Gastroesophageal sphincter (tissue), 3 donors: ENCODE results near the gene ATP9B.

ENCODE experiments used
- CTCF ChIP-seq, 4 experiments: fragments of 200-600 bp in 2 of 4; fragments of 450-650 bp in 2 of 4; sonication (generic) in 1 of 4; IDR thresholded peaks; one replicate each; pipeline ENCODE4 v1.5.1; 2017 to 2019; ENCODE audit warnings: antibody characterized with exemption in 4 of 4, mild to moderate bottlenecking in 2 of 4, moderate library complexity in 2 of 4
- EP300 ChIP-seq: sonication (generic); formaldehyde crosslinking; IDR thresholded peaks from one replicate; pipeline ENCODE4 v1.6.1; 2017; ENCODE audit warnings: antibody characterized with exemption, mild to moderate bottlenecking
- POLR2A ChIP-seq, 2 donors: fragments of 450-650 bp; IDR thresholded peaks; one replicate each; pipeline ENCODE4 v1.6.1; 2017; ENCODE audit warnings: antibody characterized with exemption in 2 of 2, mild to moderate bottlenecking in 2 of 2, moderate library complexity in 1 of 2

- no peak for TF ChIP-seq CTCF (IDR thresholded peaks at IDR 0.05)
- TF ChIP-seq POLR2A (IDR thresholded peaks at IDR 0.05), result no peak
- TF ChIP-seq EP300, result no peak
These were observed 344.2 kb downstream of the ATP9B start for GRCh38 chr18:79413426-79413825.
